Kidney capillary endothelial cell (primary cell): Measurements from ENCODE around the gene EEF1AKMT4.

Experiments
- DNase-seq: peaks from one replicate; pipeline ENCODE4 v3.0.0-alpha.2; 2018; ENCODE audit warnings: low spot score

The EEF1AKMT4 gene

DNA sequence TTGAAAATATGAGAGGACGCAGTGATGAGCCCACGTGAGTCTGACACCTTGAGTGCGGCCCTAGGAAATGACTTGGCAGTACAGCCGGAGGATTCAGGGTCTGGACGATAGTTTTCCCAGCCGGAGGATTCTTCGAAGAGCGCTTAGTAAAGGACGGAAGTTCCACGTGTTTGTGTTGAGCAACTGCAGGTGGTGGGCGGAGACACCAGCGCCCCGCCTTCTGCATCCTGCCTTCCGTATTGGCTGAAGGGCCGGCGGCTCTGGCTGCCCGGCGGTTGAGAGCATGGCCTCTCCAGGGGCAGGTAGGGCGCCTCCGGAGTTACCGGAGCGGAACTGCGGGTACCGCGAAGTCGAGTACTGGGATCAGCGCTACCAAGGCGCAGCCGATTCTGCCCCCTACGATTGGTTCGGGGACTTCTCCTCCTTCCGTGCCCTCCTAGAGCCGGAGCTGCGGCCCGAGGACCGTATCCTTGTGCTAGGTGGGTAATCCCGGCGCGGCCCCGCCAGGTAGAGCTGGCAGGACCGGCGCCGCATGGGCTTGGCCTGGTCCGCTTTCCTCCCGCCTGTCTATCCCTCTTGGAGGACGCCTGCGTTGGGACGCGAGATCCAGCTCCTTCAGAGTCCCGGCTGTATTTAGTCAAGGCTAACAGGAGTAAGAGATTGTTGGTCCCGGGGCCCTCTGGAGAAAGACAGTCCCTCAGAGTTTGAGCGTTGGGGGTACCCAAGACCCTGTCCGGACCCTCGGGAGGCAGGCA, at the start of gene EEF1AKMT4:
TSS of gene EEF1AKMT4 (plus strand) at position 261 of the 755 bp plus-strand sequence. CDS start at position 284, 23 bp downstream.
- peak; percentile 99 for DNase-seq

DNA sequence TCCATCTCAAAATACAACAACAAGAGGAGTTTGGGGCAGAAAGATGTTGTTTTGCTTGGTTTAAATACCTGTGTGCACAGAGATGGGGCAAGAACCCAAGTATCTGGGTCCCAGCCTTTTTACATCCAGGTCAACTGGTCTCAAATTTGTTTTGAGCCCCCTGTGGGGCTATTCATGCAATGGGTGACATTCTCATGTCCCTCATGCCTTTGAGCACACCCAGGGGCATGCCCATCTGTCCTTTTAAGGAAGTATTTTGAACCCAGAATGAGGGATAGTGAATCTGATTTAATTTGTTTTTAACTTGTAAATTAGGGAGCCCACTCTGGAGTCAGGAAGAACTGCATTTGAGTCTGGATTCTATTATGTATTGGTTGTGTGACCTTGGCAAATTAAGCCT, 48.6 kb upstream of the EEF1AKMT4 start:
- DNase-seq = no peak

DNA sequence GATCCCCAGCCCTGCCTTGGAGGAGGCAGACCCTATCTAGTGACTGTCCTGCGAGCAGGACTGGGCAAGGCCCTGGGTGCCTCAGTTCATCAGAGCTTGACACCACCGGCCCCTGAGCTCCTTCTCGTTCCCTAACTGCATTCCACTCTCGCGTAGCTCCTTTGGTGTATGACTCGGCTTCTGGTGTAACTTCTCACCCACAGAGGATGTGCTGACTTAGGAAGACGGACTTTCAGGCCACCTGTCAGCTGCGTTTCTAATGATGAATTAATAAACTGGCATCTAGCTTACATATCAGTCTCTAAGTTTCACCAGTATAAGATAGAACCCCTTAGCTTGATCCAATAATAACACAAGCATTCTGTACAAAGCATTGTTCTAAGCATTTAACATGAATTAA, 45.9 kb upstream of the EEF1AKMT4 start:
- DNase-seq = no peak

DNA sequence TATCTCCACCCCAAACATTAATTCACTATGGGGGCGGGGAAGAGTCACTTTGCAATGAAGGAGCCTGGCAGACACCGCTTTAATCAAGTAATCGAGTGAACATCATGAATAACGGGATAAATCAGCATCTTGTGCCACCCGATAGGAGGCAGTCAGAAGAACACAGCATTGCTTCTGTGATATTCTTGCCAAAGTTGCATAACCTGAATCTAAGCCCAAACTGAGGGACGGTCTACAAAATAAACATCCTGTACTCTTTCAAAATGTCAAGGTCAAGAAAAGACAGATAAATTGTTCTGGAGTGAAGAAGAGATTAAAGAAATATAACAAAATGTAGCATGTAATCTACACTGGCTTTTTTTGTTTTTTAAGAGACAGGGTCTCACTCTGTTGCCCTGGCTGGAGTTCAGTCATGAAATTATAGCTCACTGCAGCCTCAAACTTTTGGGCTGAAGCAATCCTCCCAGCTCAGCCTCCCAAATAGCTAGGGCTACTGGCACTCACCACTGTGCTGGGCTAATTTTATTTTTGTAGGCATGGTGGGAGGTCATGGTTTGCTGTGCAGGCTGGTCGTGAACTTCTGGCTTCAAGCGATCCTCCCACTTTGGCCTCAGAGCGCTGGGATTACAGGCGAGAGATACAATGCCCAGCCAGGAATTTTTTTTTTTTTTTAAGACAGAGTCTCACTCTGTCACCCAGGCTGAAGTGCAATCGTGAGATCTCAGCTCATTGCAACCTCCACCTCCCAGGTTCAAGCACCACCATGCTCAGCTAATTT, 40.1 kb upstream of the EEF1AKMT4 start:
- no peak for DNase-seq

DNA sequence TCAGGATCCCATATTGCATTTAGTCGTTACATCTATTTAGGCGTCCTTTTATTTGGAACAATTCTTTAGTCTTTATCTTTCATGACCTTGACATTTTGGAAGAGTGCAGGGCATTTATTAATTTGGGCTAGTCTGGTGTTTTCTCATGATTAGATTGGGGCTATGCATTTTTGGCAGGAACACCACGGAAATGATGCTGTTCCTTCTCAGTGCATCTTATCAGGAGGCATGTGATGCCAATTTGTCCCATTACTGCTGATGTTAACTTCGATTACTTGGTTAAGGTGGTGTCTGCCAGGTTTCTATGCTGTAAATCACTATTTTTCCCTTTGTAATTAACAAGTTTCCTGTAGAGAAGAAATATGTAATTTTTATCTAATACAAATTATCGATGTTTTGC, 38.2 kb upstream of the EEF1AKMT4 start:
- DNase-seq = no peak

DNA sequence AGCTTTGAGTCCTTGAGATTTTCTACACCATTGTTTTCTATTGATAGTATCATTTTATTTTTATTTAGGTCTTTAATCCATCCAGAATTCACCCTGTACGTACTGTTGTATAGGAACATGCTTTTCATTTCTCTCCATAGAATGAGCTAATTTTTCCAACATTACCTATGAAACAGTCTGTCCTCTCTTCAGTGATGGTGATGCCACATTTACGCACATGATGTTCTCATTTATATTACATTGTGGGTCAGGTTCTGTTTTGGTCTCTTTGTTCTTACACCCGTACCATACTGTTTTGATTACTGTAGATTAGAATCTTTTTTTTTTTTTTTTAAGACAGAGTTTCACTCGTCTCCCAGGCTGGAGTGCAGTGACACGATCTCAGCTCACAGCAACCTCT, 37.8 kb upstream of the EEF1AKMT4 start:
- no peak for DNase-seq

DNA sequence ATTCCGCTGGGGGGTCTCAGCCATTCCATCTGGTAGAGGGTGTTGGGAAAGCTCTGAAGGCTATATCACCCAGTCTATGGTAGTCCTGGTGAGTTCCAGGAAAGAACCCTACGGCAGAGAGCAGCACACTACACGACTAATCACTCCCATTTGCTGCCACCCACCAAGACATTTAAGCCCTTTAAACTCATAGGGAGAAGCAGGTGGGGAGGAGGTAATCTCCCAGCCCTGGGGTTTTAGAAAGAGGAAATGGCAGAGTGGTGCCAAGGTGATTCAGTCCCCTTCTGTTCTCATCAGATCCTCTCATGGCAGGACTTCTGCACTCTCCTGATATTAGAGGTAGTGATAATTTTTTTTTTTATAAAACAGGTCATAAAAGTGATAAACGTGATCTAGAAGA, 30.7 kb upstream of the EEF1AKMT4 start:
- DNase-seq = no peak

DNA sequence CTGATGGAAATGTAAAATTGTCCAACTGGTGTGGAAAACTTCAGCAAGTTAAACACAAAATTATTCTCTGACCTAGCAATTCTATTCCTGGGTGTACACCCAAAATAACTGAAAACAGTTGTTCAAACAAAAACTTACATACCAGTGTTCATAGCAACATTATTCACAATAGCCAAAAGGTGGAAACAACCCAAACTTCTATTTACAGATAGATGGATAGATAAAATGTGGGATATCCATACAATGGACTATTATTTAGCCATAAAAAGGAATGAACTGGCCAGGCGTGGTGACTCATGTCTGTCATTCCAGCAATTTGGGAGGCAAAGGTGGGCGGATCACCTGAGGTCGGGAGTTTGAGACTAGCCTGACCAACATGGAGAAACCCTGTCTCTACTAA, 27.0 kb upstream of the EEF1AKMT4 start:
- no peak for DNase-seq

DNA sequence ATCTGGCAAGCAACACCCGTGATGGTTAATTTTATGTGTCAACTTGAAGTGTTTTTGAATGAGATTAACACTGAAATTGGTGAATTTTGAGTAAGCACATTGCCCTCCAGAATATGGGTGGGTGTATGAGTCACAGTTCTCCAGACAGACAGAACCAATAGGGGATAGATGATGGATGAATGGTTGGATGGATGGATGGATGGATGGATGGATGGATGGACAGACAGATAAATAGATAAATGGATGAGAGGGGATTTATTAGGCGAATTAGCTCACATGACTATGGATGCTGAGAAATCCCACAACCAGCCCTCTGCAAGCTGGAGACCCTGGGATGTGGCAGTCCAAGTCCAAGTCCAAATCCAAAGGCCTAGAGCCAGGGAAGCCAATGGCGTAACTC, 25.5 kb upstream of the EEF1AKMT4 start:
- no peak for DNase-seq

DNA sequence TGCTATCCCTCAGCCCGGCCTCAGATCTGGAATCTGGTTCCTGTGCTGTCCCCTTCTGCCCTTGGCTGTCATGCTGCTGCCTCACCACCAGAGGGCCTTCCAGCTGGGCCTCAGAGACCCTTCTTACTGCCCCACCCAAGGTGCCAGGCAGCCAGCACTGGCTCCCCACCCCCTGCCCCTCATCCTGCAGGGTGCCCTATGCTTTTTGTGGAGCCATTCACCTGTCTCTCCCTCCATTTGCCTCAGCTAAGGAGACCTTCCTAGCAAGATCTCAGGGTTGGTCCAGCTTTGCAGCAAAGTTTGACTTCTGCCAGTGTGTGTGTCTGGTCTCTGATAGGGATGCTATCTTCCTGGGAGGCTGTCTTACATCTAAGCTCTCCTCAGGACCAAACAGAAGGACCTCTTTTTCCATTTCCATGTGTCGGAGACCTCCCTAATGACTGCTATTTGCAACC, 22.0 kb upstream of the EEF1AKMT4 start:
- no peak for DNase-seq

DNA sequence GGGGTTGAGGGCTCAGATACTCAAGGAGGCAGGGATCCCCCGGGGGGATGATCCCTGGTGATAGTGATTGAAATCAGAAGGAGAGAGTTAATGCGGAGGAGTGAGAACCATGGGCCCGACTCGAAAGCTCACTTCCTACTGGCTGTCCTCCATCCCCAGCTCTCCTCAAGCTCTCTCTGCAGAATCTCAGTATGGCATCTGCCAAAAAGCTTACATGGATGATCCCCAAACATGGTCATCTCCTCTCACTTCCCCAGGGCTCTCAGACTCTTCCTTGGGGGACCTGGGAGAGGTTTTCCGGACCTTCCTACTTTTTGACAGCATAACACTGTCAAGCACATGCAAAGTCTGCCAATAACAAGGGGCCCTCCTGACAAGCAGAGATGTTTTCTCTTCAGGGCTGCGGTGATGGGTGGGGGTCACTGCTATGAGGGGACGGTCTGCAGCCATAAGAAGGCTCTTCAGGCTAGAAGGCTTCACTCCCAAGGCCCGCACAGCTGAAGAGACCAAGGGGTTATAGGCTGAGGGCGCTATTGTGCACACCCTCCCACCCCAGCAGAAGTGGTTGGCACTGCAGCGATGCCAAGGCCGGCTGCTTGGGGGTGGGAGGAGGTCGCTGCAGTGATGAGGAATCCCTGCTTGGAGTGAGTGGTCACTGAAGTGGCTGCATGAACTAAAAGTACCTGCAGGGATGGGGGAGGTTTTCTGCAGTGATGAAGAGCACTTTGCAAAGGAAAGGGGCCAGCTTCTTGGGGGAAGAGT, 20.9 kb upstream of the EEF1AKMT4 start:
- no peak for DNase-seq

DNA sequence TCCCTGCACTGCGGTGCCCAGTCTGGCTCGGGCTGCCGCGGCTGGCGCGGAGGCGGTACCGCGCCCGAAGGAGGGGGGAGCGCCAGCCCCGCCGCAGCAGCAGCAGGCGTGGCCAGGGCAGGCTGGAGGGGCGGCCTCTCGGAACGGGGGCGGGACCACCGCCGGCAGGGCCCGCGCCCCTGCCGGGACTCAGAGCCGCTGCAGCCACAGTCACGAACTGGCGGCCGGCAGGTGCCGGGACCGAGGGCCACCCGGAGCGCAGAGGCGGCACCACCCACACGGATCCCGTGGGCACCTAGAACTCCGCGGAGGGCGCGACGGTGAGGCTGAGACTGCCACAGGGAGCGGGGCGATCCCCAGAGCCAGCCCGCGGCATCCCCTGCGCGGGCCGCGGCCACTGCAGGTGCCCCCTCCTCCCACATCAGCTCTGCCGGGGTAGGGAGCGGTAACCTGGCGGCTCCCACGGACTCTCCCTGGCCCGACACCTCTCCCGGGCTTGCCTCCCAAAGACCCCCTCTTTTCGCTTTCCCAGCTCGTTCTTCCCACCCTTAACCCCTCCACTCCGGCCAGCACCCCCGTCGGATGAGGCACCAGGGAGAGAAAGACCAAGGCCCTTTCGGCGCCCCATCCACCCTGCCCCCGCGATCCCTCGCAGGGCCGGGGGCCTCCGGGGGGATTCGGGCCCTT, 19.9 kb upstream of the EEF1AKMT4 start, which contains the start of gene VWA5B2:
TSS of gene VWA5B2 (plus strand) at position 192 of the 687 bp plus-strand sequence. CDS start 944 bp downstream, outside the sequence.
- DNase-seq = no peak

DNA sequence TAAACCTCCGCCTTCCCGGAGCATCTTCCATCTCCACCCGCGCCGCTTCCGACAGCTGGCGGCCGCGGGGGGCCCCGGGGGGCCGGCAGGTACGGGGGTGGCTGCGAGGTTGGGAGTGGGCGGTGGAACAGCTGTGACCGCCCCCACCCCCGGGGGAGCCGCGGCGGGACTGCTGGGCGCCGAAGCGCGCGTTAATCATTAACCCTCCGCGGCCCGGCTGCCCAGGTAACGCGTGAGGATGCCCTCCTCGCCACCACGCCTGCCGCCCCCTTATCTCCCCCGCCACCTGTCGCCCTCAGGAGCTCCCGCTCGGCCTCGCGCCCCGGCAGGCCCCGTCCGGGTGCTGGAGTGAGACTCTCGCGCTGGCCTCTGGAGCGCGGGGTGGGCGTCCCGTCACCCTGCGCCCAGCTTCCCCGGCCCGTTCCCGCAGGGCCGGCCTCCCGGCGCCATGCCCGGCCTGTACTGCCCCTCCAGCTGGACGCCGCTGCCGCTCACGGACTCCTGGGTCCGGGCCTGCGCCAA, 19.3 kb upstream of the EEF1AKMT4 start:
- no peak for DNase-seq

DNA sequence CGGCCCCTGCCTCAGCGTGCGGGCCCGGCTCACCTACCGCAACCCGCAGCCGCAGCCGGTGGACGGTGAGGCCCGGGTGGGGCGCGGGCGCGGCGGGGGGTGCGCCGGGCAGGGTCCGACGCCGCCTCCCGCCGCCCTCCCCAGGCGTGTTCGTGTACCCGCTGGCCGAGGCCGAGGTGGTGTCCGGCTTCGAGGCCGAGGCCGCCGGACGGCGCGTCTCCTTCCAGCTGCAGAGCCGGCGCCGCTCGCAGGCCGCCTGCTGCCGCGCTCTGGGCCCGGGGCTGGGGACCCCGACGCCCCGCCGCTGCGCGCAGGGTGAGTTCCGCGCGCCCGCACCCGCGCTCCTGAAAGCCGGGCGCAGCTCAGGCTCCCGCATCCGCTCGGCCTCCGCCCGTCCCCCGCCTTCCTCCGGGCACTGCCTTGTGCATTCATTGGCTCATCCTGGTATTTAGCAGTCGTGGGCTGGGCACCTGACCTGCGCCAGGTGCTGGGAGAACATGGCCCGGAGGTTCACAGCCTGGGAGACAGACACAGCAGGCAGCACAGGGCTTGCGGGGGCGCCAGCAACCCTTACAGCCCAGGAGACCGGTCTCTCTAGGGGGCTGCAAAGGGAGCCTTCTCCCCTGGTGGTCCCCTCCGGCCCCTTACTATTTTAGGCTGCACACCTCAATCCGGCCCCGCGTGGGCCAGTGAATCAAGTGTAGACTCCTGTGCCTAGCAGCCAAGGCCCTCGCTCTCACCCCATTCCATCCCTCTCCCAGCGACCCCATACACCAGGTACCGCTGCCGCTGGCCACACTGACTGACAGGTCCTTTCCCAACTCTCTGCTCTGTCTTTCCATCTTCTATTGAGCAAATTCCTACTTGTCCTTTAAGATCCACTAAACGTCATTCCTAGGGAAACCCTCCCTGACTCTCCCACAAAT, 18.6 kb upstream of the EEF1AKMT4 start:
- no peak for DNase-seq

DNA sequence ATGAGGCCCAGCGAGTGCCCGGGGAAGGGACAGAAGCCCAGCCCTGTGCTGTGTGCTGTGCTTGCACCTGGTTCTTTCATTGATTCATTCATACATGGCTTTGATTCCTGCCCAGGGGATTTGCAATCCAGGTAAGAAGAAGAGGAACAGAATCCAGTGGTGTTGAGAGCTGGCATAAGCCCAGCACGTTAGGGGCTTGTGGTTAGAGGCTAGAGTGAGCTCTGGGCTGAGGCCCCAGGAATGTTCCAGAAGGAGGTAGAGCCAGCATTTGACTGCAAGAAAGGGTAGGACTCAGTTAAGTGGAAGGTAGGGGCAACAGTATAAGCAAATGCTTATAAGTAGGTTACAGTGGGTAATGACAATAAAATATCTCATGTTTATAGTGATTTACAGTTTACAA, 17.8 kb upstream of the EEF1AKMT4 start:
- DNase-seq = no peak

DNA sequence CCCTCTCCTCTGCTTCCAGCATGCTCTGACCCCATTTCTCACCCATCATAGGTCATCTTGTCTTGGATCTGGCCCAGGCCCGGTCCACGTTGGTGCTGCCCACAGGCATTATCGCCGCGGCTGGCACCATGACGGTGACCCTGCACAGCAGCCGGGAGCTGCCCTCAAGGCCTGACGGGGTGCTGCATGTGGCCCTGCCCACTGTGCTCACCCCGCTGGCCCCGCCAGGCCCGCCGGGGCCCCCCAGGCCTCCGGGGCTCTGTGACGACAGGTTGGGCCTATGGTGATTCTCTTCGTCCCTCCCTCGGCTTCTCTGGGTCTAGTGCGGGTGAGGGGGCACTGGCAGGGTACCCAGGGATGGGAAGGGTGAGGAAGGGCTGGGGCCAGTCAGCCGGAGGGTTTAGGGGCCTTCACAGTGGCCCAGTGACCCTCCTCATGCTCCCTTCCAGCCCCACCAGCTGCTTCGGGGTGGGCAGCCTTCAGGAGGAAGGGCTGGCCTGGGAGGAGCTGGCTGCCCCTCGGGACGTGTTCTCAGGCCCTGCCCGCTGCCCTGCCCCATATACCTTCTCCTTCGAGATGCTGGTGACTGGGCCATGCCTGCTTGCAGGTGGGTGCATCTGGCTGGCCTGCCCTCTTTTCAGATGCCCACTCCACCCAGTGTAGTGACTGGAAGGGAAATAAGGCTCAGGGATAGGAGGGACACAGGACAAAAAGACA, 16.2 kb upstream of the EEF1AKMT4 start:
- no peak for DNase-seq

DNA sequence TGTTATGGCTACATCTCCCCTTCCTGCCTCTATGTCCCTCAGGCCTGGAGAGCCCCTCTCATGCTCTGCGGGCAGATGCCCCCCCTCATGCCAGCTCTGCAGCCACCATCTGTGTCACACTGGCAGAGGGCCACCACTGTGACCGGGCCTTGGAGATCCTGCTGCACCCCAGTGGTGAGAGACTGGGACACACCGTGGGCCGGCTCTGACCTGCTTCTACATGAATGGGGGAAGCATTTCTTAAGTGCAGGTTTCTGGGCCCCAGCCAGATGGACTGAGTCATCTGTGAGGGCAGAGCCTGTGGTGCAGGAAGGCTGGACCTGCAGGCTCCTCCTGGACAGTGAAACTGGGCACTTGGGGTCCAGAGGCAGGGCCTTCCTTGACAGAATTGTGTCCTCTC, 15.2 kb upstream of the EEF1AKMT4 start:
- DNase-seq = peak; percentile 55

DNA sequence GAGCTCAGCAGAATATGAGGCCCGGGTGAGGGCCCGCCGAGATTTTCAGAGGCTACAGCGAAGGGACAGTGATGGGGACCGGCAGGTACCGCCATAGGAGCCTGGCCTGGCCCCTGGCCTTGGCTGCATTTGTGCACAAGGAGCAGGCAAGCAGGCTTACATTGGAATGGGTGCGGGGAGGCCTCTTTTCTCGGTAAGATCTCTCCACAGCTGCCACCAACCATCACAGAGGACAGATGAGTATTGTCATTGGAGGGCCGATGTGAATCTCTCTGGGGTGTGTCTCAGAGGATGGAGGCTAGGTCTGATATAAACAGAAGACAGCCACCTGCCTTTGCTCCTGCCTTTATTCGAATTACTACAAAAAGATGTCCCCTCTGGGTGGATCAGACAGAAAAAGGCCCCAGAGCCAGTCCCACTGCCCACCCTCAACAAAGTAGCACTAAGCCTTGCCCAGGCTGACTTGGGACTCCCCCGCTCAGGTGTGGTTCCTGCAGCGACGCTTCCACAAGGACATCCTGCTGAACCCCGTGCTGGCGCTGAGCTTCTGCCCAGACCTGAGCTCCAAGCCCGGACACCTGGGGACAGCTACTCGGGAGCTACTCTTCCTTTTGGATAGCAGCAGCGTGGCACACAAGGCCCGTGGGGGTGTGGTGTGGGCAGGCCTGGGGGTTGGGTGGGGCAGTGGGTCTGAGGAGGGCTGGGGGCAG, 14.6 kb upstream of the EEF1AKMT4 start:
- no peak for DNase-seq

DNA sequence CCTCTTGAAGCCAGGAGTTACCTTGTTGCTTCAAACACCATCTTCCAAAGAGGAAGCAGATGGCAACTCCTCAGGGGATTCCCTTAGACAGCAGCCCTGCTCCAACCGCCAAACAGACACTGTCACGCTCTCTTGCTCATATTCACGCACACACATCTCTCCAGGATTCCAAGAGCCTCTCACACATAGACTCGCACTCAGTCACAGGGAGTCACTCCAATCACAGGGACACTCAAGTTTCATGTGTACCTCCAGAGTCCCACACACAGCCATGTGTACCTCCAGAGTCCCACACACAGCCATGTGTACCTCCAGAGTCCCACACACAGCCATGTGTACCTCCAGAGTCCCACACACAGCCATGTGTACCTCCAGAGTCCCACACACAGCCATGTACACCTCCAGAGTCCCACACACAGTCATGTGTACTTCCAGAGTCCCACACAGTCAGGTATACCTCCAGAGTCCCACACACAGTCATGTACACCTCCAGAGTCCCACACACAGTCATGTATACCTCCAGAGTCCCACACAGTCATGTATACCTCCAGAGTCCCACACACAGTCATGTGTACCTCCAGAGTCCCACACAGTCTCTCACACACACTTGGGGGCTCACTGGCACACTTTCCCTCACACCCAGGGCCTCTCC, 14.0 kb upstream of the EEF1AKMT4 start:
- no peak for DNase-seq
